ENCODE results near the gene FNBP1L.

FNBP1L gene

GRCh38 chr1:93571623-93572310, 123.8 kb downstream of the FNBP1L start:
- no peak for TF ChIP-seq CTCF (IDR thresholded peaks at IDR 0.05)

GRCh38 chr1:93573940-93574469, 126.1 kb downstream of the FNBP1L start:
- no peak for TF ChIP-seq CTCF (IDR thresholded peaks at IDR 0.05)

- TF ChIP-seq CTCF (IDR thresholded peaks at IDR 0.05) = no peak
These were observed 126.6 kb downstream of the FNBP1L start for GRCh38 chr1:93574511-93574910.

GRCh38 chr1:93574991-93575390, 127.1 kb downstream of the FNBP1L start:
- TF ChIP-seq CTCF (IDR thresholded peaks at IDR 0.05) = no peak

- TF ChIP-seq CTCF (IDR thresholded peaks at IDR 0.05) = no peak
These were observed 127.8 kb downstream of the FNBP1L start for GRCh38 chr1:93575621-93576284.

GRCh38 chr1:93576346-93576745, 128.4 kb downstream of the FNBP1L start:
- no peak for TF ChIP-seq CTCF (IDR thresholded peaks at IDR 0.05)

GRCh38 chr1:93576746-93577145, 128.8 kb downstream of the FNBP1L start:
- no peak for TF ChIP-seq CTCF (IDR thresholded peaks at IDR 0.05)
